ENCODE measurements around the gene ATXN10. TPM values are rescaled to one million over a fixed set of nuclear protein-coding genes. Genes with fewer than 3 reads are reported as not detected.
A peak's percentile ranks its signal among the peaks of the same experiment; 100 is the strongest.

ATXN10 gene
- total RNA-seq, 1 donor from 2014 or later = 232 TPM

DNA sequence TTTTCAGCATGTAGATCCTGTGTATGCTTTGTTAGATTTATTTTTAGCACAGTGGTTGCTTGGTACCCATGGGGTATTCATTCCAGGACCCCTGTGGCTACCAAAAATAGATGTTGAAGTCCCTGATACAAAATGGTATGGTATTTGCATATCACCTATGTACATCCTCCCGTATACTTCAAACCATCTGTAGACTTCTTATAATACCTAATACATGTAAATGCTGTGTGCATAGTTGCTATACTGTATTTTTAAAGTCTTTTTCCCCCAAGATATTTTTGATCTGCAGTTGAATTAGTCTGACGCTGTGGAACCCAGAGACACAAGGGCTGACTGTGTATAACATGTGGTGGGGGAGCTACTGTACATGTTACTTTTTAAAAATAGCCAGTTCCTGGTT is 101.1 kb downstream of the ATXN10 start:
- no peaks in the 10 kb centered on the region for H3K27me3 Mint-ChIP-seq (ENCODE audit: low read depth)
- H3K4me3 Mint-ChIP-seq = no peak overlapping the region
- peak overlapping the region; percentile 2 for H3K27ac Mint-ChIP-seq (ENCODE audit: unreplicated experiment)
- no peak for DNase-seq (ENCODE audit: low read depth, low spot score)
- peaks cover 21% of the 10 kb centered on the region for H3K4me1 Mint-ChIP-seq
- H3K9me3 Mint-ChIP-seq = peaks cover 3% of the 10 kb centered on the region
- TF ChIP-seq, protein P1, sequence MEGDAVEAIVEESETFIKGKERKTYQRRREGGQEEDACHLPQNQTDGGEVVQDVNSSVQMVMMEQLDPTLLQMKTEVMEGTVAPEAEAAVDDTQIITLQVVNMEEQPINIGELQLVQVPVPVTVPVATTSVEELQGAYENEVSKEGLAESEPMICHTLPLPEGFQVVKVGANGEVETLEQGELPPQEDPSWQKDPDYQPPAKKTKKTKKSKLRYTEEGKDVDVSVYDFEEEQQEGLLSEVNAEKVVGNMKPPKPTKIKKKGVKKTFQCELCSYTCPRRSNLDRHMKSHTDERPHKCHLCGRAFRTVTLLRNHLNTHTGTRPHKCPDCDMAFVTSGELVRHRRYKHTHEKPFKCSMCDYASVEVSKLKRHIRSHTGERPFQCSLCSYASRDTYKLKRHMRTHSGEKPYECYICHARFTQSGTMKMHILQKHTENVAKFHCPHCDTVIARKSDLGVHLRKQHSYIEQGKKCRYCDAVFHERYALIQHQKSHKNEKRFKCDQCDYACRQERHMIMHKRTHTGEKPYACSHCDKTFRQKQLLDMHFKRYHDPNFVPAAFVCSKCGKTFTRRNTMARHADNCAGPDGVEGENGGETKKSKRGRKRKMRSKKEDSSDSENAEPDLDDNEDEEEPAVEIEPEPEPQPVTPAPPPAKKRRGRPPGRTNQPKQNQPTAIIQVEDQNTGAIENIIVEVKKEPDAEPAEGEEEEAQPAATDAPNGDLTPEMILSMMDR (conservative IDR thresholded peaks at IDR 0.05) = no peak
- peaks cover 23% of the 10 kb centered on the region for H3K36me3 Mint-ChIP-seq (ENCODE audit: low read depth)

DNA sequence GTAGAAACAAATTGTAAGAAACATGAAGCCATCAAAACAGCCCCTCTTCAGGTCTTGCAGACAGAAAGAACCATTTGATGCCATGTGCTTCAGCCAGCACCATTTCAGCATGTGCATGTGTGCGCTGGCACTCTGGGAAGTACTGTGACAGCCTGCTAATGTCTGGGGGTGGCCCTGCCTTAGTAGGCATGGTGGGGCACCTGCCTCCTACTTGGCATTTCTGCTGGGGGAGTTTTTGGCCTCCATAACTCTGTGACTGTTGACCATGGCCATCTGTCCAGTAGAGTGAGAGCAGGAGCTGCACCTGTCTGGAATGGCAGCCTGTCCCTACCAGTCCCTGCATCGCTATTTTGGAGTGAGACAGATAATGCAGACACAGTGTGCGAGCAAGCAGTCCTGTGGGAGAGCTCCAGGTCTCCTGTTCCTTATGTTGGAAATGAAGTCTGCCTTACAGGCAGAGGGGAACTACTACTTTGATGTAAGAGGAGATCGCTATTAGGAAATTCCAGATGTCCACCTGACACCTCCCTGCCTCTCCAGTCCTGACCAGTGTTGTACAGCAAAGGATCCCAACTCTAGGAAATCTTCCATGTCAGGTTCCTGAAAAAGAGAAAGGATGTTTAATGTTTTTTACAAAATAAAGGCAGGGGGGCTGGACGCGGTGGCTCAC is 102.5 kb downstream of the ATXN10 start:
- Mint-ChIP-seq H3K4me3 (no peak overlapping the region), H3K4me1 (peaks cover 15% of the 10 kb centered on the region), H3K36me3 (ENCODE audit: low read depth) (peaks cover 20% of the 10 kb centered on the region), H3K27ac (ENCODE audit: unreplicated experiment) (no peak overlapping the region), H3K27me3 (ENCODE audit: low read depth) (no peaks in the 10 kb centered on the region), H3K9me3 (peaks cover 2% of the 10 kb centered on the region)
- no peak for DNase-seq (ENCODE audit: low read depth, low spot score)
- TF ChIP-seq, protein P1 (conservative IDR thresholded peaks at IDR 0.05) = no peak

DNA sequence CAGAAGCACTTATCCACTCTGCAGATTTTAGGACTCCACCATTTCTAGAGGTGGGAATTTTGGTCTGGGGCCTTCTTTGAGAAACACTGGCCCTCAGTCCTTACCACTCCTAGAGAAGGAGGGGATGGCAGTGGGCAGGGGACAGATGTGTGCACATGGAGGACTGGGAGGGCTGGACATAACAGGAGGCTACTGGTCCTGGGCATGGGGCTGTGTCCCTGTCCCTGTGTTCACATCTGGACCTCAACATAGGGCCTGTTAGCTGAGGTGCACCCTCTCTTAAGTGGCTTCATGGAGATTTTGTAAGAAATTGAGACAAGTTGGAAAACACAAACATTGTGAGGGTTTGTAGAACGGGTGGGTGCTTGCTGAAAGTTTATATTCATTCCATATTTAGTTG is 103.4 kb downstream of the ATXN10 start:
- Mint-ChIP-seq H3K4me3 (no peak overlapping the region), H3K36me3 (ENCODE audit: low read depth) (peaks cover 17% of the 10 kb centered on the region), H3K4me1 (peaks cover 15% of the 10 kb centered on the region), H3K27me3 (ENCODE audit: low read depth) (no peaks in the 10 kb centered on the region), H3K27ac (ENCODE audit: unreplicated experiment) (peak overlapping the region; percentile 63), H3K9me3 (no peaks in the 10 kb centered on the region)
- TF ChIP-seq, protein P1 (conservative IDR thresholded peaks at IDR 0.05) = no peak
- DNase-seq (ENCODE audit: low read depth, low spot score) = no peak

DNA sequence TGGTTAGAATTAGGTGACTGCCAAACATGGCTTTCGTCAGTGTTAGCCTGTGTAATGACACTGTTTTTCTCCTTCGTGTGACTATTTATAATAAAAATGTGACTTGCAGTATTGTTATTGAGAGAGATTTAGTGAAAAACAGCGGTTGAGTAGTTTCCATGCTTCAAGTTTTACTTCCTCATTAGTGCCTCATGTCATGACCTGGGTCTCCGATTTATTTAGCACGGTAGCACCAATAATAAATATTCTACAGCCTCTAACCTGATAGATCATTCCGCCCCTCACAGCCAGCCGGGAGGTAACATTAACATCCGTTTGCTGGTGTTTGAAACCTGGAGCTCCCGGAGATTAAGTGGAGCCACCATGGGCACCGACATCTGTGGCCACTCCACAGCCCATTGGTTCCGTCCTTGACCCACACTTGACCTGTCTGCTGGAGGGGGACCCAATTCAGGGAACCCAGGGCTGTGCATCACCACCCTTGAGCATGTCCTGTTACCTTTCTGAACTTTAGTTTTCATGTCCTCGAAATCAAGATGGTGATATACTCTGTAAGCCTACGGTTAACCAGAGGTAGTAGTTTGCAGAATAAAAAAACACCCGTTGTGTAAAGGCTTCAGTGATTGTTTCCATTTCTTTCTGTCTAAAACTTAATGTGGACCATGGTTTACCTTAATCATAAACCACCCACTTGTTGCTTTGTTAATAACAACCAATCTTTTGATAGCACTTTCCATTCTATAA is 104.1 kb downstream of the ATXN10 start:
- Mint-ChIP-seq H3K4me1 (peaks cover 15% of the 10 kb centered on the region), H3K4me3 (no peak overlapping the region), H3K27me3 (ENCODE audit: low read depth) (no peaks in the 10 kb centered on the region), H3K27ac (ENCODE audit: unreplicated experiment) (no peak overlapping the region), H3K36me3 (ENCODE audit: low read depth) (peaks cover 12% of the 10 kb centered on the region), H3K9me3 (no peaks in the 10 kb centered on the region)
- TF ChIP-seq, protein P1 (conservative IDR thresholded peaks at IDR 0.05) = no peak
- no peak for DNase-seq (ENCODE audit: low read depth, low spot score)

DNA sequence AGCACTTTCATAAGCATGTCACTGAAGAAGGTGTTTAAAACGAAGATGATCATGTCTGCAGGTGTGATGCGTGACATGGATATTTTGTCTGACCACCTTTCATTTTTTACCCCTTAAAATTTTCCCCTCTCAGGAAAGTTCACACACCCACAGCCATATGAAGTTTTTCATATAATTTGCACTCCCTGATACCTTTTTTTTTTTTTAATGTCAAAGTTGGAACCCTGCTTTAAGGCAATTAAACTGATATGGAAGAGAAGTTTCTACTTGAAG is 104.6 kb downstream of the ATXN10 start:
- Mint-ChIP-seq H3K36me3 (ENCODE audit: low read depth) (peaks cover 10% of the 10 kb centered on the region), H3K9me3 (no peaks in the 10 kb centered on the region), H3K27ac (ENCODE audit: unreplicated experiment) (no peak overlapping the region), H3K4me1 (peaks cover 15% of the 10 kb centered on the region), H3K4me3 (no peak overlapping the region), H3K27me3 (ENCODE audit: low read depth) (no peaks in the 10 kb centered on the region)
- TF ChIP-seq, protein P1 (conservative IDR thresholded peaks at IDR 0.05) = no peak
- DNase-seq (ENCODE audit: low read depth, low spot score) = no peak
